HCT116 (cell line): ENCODE data around the gene APBA1. TPM values are rescaled to one million over a fixed set of nuclear protein-coding genes. Genes with fewer than 3 reads are reported as not detected.

Experiments
- ATAC-seq: fragments of 200-7000 bp; cut with Tn5 transposase; 2 replicates; pipeline ENCODE4 v1.9.1; 2020; ENCODE audit warnings: mild to moderate bottlenecking, moderate library complexity
- BruUV-seq: library from RNA; stranded (reverse); fragments of 400-500 nt; replicated peaks from 2 replicates; lab custom pipeline; 2021; lab: Mats Ljungman, UMichigan
- CTCF ChIA-PET: fragments of 300-600 bp; sonication (Branson Sonifier 250); formaldehyde crosslinking; loops from one replicate; lab custom pipeline; 2021; ENCODE audit warnings: antibody characterized with exemption; lab: Charles Lee
- POLR2A ChIA-PET: fragments of 300-600, 350-600 bp; sonication (Branson Sonifier 250); formaldehyde crosslinking; loops from one replicate; lab custom pipeline; 2021; ENCODE audit warnings: antibody characterized with exemption; lab: Charles Lee
- RAD21 ChIA-PET, 2 experiments: fragments of 300-600 bp; sonication (Branson Sonifier 250); formaldehyde crosslinking; loops; one replicate each; lab custom pipeline; 2023; ENCODE audit warnings: low total read pairs in 2 of 2; ENCODE audit not compliant: uncharacterized antibody in 2 of 2, unreplicated experiment in 2 of 2, low non-redundant PET in 1 of 2; lab: Charles Lee
- DNase-seq: peaks from one replicate; pipeline ENCODE4 v3.0.0-alpha.2; 2010; ENCODE audit warnings: low read depth, low spot score
- H2AFZ ChIP-seq: fragments of 200-600 bp; shearing (Covaris generic), sonication (generic); 2 replicates; pipeline ENCODE4 v1.6.1; 2017; ENCODE audit warnings: low read depth, mixed run types, mixed read lengths, antibody characterized with exemption, low read length; ENCODE audit not compliant: poor library complexity, severe bottlenecking
- H3K27ac ChIP-seq: 2 replicates; pipeline ENCODE4 v1.5.1; 2012; ENCODE audit warnings: low read depth, low read length
- H3K27me3 ChIP-seq: fragments of 200-600 bp; sonication (generic); 2 replicates; pipeline ENCODE4 v1.6.1; 2016; ENCODE audit warnings: mixed run types, low read length, mixed read lengths; ENCODE audit not compliant: insufficient read depth
- H3K36me3 ChIP-seq, 2 experiments: fragments of 200-500 bp in 1 of 2; fragments of 200-600 bp in 1 of 2; sonication (Bioruptor generic) in 1 of 2; sonication (generic) in 1 of 2; 2 replicates each; pipeline versions ENCODE4 v1.5.1 to v1.6.1; 2014 to 2016; ENCODE audit warnings: low read length in 2 of 2, inconsistent platforms in 1 of 2, mixed read lengths in 1 of 2, mixed run types in 1 of 2; ENCODE audit not compliant: insufficient read depth in 2 of 2, control insufficient read depth in 1 of 2
- H3K4me1 ChIP-seq, 2 experiments: fragments of 200-600 bp in 1 of 2; sonication (generic) in 1 of 2; 2 replicates each; pipeline versions ENCODE4 v1.5.1 to v1.6.1; 2012 to 2017; ENCODE audit warnings: low read length in 2 of 2, inconsistent platforms in 1 of 2, mild to moderate bottlenecking in 1 of 2, mixed read lengths in 1 of 2, mixed run types in 1 of 2, moderate library complexity in 1 of 2; ENCODE audit not compliant: insufficient read depth in 2 of 2, control insufficient read depth in 1 of 2
- H3K4me2 ChIP-seq: fragments of 200-600 bp; sonication (generic); 2 replicates; pipeline ENCODE4 v1.6.1; 2017; ENCODE audit warnings: mixed run types, low read length, mixed read lengths
- H3K4me3 ChIP-seq, 2 experiments: fragments of 200-600 bp in 1 of 2; sonication (generic) in 1 of 2; replicated peaks in 1 of 2; 2 replicates each; pipeline ENCODE4 v1.5.1; 2011 to 2016; ENCODE audit warnings: low read length in 2 of 2, control low read depth in 1 of 2, low read depth in 1 of 2, mild to moderate bottlenecking in 1 of 2, mixed read lengths in 1 of 2, mixed run types in 1 of 2
- H3K79me2 ChIP-seq: fragments of 200-600 bp; sonication (generic); 2 replicates; pipeline ENCODE4 v1.6.1; 2017; ENCODE audit warnings: mild to moderate bottlenecking, mixed run types, low read length, moderate library complexity, mixed read lengths; ENCODE audit not compliant: insufficient read depth
- H3K9ac ChIP-seq: fragments of 200-600 bp; sonication (generic); 2 replicates; pipeline ENCODE4 v1.6.1; 2016; ENCODE audit warnings: low read length, mixed read lengths
- H3K9me2 ChIP-seq: fragments of 200-600 bp; sonication (generic), shearing (Covaris generic); 2 replicates; pipeline ENCODE4 v1.6.1; 2017; ENCODE audit warnings: mixed run types, mild to moderate bottlenecking, moderate library complexity; ENCODE audit not compliant: insufficient read depth
- H3K9me3 ChIP-seq, 2 experiments: fragments of 200-500 bp in 1 of 2; fragments of 200-600 bp in 1 of 2; sonication (Bioruptor generic) in 1 of 2; sonication (generic) in 1 of 2; 2 replicates each; pipeline ENCODE4 v1.6.1; 2014 to 2017; ENCODE audit warnings: low read length in 2 of 2, mixed read lengths in 2 of 2, inconsistent platforms in 1 of 2, low read depth in 1 of 2, mild to moderate bottlenecking in 1 of 2, mixed run types in 1 of 2, moderate library complexity in 1 of 2; ENCODE audit not compliant: control insufficient read depth in 1 of 2, insufficient read depth in 1 of 2
- H4K20me1 ChIP-seq: fragments of 200-600 bp; sonication (generic), shearing (Covaris generic); 2 replicates; pipeline ENCODE4 v1.6.1; 2017; ENCODE audit warnings: mixed run types, mild to moderate bottlenecking, moderate library complexity; ENCODE audit not compliant: insufficient read depth
- CTCF ChIP-seq, 3 experiments: fragments of 200-600 bp in 1 of 3; sonication (generic) in 1 of 3; IDR thresholded peaks in 2 of 3; conservative IDR thresholded peaks in 1 of 3; 2 replicates each; pipeline ENCODE4 v1.5.1; 2012 to 2017; ENCODE audit warnings: low read depth in 2 of 3, low read length in 2 of 3, antibody characterized with exemption in 1 of 3, borderline replicate concordance in 1 of 3, control low read depth in 1 of 3, mild to moderate bottlenecking in 1 of 3, mixed read lengths in 1 of 3, mixed run types in 1 of 3, moderate library complexity in 1 of 3; ENCODE audit not compliant: insufficient read depth in 1 of 3
- EGR1 ChIP-seq: IDR thresholded peaks from 2 replicates; pipeline ENCODE4 v1.6.1; 2012; ENCODE audit warnings: low read depth
- EZH2phosphoT487 ChIP-seq: fragments of 200-600 bp; IDR thresholded peaks from 2 replicates; pipeline ENCODE4 v1.6.1; 2018; ENCODE audit warnings: antibody characterized with exemption, borderline replicate concordance
- FOSL1 ChIP-seq: IDR thresholded peaks from 2 replicates; pipeline ENCODE4 v1.6.1; 2012; ENCODE audit warnings: low read depth
- MAX ChIP-seq: IDR thresholded peaks from 2 replicates; pipeline ENCODE4 v1.6.1; 2012
- POLR2A ChIP-seq: IDR thresholded peaks from 2 replicates; pipeline ENCODE4 v1.7.0; 2011; ENCODE audit warnings: borderline replicate concordance; ENCODE audit not compliant: insufficient read depth, insufficient read length; ENCODE audit errors: extremely low read depth
- RAD21 ChIP-seq: IDR thresholded peaks from 2 replicates; pipeline ENCODE4 v1.6.1; 2012; ENCODE audit warnings: low read depth, mild to moderate bottlenecking
- REST ChIP-seq: IDR thresholded peaks from 2 replicates; pipeline ENCODE4 v1.6.1; 2012; ENCODE audit warnings: low read depth
- YY1 ChIP-seq: IDR thresholded peaks from 2 replicates; pipeline ENCODE4 v1.6.1; 2011; ENCODE audit warnings: low read length, low read depth, moderate library complexity, mild to moderate bottlenecking; ENCODE audit not compliant: insufficient replicate concordance; ENCODE audit errors: extremely low read depth
- ZBTB33 ChIP-seq: IDR thresholded peaks from 2 replicates; pipeline ENCODE4 v1.6.1; 2011; ENCODE audit warnings: mild to moderate bottlenecking, low read length, moderate library complexity; ENCODE audit not compliant: insufficient replicate concordance; ENCODE audit errors: extremely low read depth
- intact Hi-C: fragments of 100-400 bp; cut with micrococcal nuclease; formaldehyde crosslinking; loops from 2 replicates; pipeline ENCODE4 v1.10.0; 2022
- total RNA-seq: library from RNA; stranded (reverse); gene quantifications from one replicate; pipeline ENCODE4 v1.2.1, GENCODE V29; 2021; ENCODE audit not compliant: unreplicated experiment
- TF ChIP-seq, protein P1 (sequence below): IDR thresholded peaks from 2 replicates; pipeline ENCODE4 v1.6.1; 2012

APBA1 gene
- total RNA-seq, 1 experiment from 2014 or later, result 0.20 TPM

DNA sequence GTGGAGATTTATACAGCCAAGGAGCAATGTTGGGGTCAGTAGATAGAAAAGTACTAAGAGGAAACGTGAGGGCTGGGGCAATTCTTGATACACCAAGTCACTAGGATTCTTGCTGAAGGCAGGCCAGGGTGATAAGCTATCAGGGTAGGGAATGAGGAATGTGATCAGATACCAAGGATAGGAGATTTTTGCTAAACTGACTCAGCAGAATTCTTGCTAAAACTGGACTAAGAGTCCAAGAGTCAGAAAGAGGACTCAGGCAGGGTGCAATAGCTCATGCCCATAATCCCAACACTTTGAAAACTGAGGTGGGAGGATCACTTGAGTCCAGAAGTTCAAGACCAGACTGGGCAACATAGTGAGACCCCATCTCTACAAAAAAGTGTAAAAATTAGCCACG is 275.4 kb downstream of the APBA1 start:
- no peak for DNase-seq
- Histone ChIP-seq H3K27ac (no peak overlapping the region), H3K79me2 (no peaks in the 10 kb centered on the region), H2AFZ (no peak overlapping the region), H3K9me2 (no peaks in the 10 kb centered on the region), H3K4me3 (no peak overlapping the region), H3K4me2 (no peak overlapping the region), H3K27me3 (no peaks in the 10 kb centered on the region), H3K9me3 (no peaks in the 10 kb centered on the region), H3K36me3 (no peaks in the 10 kb centered on the region), H4K20me1 (no peaks in the 10 kb centered on the region), H3K9ac (no peak overlapping the region), H3K4me1 (no peaks in the 10 kb centered on the region)
- POLR2A ChIA-PET, result no interaction called here
- CTCF ChIA-PET, result no interaction called here
- intact Hi-C loops, result loop anchor here (5.0 kb wide), 1 partner anchor 49 kb away; no protein-coding TSS in a partner anchor
- RAD21 ChIA-PET, result no interaction called here
- no peak for TF ChIP-seq POLR2A
- TF ChIP-seq, protein P1, sequence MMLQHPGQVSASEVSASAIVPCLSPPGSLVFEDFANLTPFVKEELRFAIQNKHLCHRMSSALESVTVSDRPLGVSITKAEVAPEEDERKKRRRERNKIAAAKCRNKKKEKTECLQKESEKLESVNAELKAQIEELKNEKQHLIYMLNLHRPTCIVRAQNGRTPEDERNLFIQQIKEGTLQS, result no peak
- no peak for TF ChIP-seq FOSL1
- no peak for TF ChIP-seq EZH2phosphoT487
- TF ChIP-seq ZBTB33, result no peak
- TF ChIP-seq REST, result no peak
- no peak for TF ChIP-seq RAD21
- no peak for TF ChIP-seq MAX
- TF ChIP-seq CTCF (IDR thresholded peaks at IDR 0.05 in 2 of 3, conservative IDR thresholded peaks at IDR 0.05 in 1 of 3; ENCODE audit: borderline replicate concordance in 1 of 3, insufficient read depth in 1 of 3, low read depth in 2 of 3, low read length in 2 of 3), result no peak
- TF ChIP-seq EGR1, result no peak
- TF ChIP-seq YY1, result no peak
- no peak for ATAC-seq
- BruUV-seq, result no TSS peak
